ENCODE data around the gene PCIF1. TPM values are rescaled to one million over a fixed set of nuclear protein-coding genes. Genes with fewer than 3 reads are reported as not detected.
"Not testable (repeated sequence)": the region's sequence is repeated elsewhere in the genome, so short reads cannot be mapped to it uniquely, and the experiment has no call there.

Gene PCIF1
- total RNA-seq, 1 experiment from 2014 or later, result 2.7 TPM

DNA sequence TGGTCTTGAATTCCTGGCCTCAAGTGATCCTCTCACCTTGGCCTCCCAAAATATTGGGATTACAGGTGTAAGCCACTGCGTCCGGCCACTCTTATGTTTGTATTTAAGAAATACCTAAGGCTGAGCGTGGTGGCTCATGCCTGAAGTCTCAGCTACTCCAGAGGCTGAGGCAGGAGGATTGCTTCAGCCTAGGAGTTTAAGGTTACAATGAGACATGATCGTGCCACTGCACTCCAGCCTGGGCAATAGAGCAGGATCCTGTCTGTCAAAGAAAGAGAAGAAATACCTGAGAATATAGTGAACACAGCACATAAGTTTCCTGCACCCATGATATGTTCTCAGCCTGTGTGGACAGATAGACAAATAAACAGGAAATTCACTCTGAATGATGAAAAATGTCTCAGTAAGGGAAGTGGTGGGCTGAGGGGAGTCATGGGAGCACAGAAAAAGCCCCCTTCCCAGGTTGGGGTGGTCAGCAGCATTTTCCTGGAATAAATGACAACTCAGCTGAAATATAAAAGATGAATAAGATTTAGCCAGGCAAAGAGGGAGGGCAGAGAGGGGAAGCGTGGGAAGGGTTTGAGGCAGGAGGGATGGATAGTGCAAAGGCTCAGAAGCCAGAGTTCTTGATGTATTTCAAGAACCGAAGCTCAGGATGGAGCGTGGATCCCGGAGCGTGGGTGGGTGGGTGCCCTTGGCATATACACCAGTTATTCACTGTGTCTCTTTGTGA, 60.4 kb downstream of the PCIF1 start:
- DNase-seq (ENCODE audit: low read depth), result no peak

DNA sequence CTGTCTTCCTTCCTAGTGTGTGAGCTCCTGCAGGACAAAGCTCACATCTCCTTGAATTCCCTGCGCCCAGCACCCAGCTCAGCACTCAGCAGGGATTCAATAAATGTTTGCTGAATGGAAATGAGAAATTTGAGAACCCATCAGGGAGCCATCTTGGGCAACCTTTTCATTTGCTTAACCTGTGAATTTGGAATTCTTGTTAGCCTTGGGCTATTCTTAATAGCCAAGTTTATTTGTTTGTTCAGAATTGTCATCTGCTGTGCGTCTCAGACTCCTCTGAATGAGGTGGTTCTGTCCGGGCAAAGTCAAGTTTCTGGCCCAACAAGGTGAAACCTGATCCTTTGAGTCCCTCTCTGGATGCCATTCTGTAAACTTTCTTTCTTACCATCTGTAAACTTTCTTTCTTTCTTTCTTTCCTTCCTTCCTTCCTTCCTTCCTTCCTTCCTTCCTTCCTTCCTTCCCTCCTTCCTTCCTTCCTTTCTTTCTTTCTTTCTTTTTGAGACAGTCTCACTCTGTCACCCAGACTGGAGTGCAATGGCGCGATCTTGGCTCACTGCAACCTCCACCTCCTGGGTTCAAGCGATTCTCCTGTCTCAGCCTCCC, 61.1 kb downstream of the PCIF1 start:
- DNase-seq (ENCODE audit: low read depth), result not testable (repeated sequence)

DNA sequence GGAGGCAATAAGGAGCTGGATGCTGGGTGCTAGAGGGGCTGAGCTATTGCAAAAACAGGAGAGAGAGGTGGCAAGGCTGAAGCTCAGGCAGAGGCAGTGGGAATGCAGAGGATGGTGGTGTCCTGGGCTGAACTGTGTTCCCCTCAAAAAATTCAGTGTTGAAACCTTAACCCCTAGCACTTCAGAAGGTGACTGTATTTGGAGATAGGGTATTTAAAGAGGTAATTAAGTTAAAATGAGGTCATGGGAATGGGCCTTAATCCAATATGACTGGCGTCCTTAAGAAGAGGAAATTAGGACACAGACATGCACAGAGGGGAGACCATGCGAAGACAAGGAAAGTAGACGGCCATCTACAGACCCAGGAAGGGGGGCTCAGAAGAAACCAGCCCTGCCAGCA, 62.7 kb downstream of the PCIF1 start:
- DNase-seq (ENCODE audit: low read depth), result no peak

Other genes with a start within 250 kb of the PCIF1 start
- not detected in 2 replicates for gene WFDC13, start 232.6 kb upstream of the PCIF1 start, total RNA-seq (2014; rRNA removed; shearing (Covaris generic))
- gene WFDC10B, start 229.7 kb upstream of the PCIF1 start, total RNA-seq (2014; rRNA removed; shearing (Covaris generic)), result not detected in 2 replicates
- not detected in 2 replicates for gene SPINT4, start 212.3 kb upstream of the PCIF1 start, total RNA-seq (2014; rRNA removed; shearing (Covaris generic))
- gene WFDC3, start 142.8 kb upstream of the PCIF1 start, total RNA-seq (2014; rRNA removed; shearing (Covaris generic)), result 2.3 TPM in 1 of 2 replicates, not detected in the other
- 26.6 and 35.5 TPM in 2 replicates for gene DNTTIP1, start 142.7 kb upstream of the PCIF1 start, total RNA-seq (2014; rRNA removed; shearing (Covaris generic))
- 167 and 200 TPM in 2 replicates for gene UBE2C, start 122.0 kb upstream of the PCIF1 start, total RNA-seq (2014; rRNA removed; shearing (Covaris generic))
- gene TNNC2, start 107.4 kb upstream of the PCIF1 start, total RNA-seq (2014; rRNA removed; shearing (Covaris generic)), result not detected in 2 replicates
- gene SNX21, start 100.9 kb upstream of the PCIF1 start, total RNA-seq (2014; rRNA removed; shearing (Covaris generic)), result 21.2 and 28.2 TPM in 2 replicates
- 35.7 and 46.8 TPM in 2 replicates for gene ACOT8, start 77.3 kb upstream of the PCIF1 start, total RNA-seq (2014; rRNA removed; shearing (Covaris generic))
- 3.7 and 3.9 TPM in 2 replicates for gene ZSWIM3, start 77.1 kb upstream of the PCIF1 start, total RNA-seq (2014; rRNA removed; shearing (Covaris generic))
- 5.9 and 6.8 TPM in 2 replicates for gene ZSWIM1, start 53.5 kb upstream of the PCIF1 start, total RNA-seq (2014; rRNA removed; shearing (Covaris generic))
- gene SPATA25, start 47.1 kb upstream of the PCIF1 start, total RNA-seq (2014; rRNA removed; shearing (Covaris generic)), result not detected in 2 replicates
- 0.42 and 2.3 TPM in 2 replicates for gene NEURL2, start 43.5 kb upstream of the PCIF1 start, total RNA-seq (2014; rRNA removed; shearing (Covaris generic))
- gene CTSA, start 43.3 kb upstream of the PCIF1 start, total RNA-seq (2014; rRNA removed; shearing (Covaris generic)), result 25.4 and 34.7 TPM in 2 replicates
- 0.30 and 0.80 TPM in 2 replicates for gene PLTP, start 22.5 kb upstream of the PCIF1 start, total RNA-seq (2014; rRNA removed; shearing (Covaris generic))
- 9.5 and 12.1 TPM in 2 replicates for gene ZNF335, start 37.5 kb downstream of the PCIF1 start, total RNA-seq (2014; rRNA removed; shearing (Covaris generic))
- 2.8 and 6.8 TPM in 2 replicates for gene MMP9, start 74.2 kb downstream of the PCIF1 start, total RNA-seq (2014; rRNA removed; shearing (Covaris generic))
- 0.54 TPM in 1 of 2 replicates, not detected in the other for gene SLC12A5, start 94.5 kb downstream of the PCIF1 start, total RNA-seq (2014; rRNA removed; shearing (Covaris generic))
- 25.3 and 28.0 TPM in 2 replicates for gene NCOA5, start 155.3 kb downstream of the PCIF1 start, total RNA-seq (2014; rRNA removed; shearing (Covaris generic))
- 0.06 TPM in 1 of 2 replicates, not detected in the other for gene CD40, start 183.6 kb downstream of the PCIF1 start, total RNA-seq (2014; rRNA removed; shearing (Covaris generic))